Dermis blood vessel endothelial cell (primary cell): ENCODE measurements around the gene PLA2G5. TPM values are rescaled to one million over a fixed set of nuclear protein-coding genes. Genes with fewer than 3 reads are reported as not detected.

ENCODE experiments used
- DNase-seq: peaks from one replicate; pipeline ENCODE4 v3.0.0; 2010
- total RNA-seq: library from RNA; depleted of rRNA; stranded (reverse); fragments of >200 nt; gene quantifications from 2 replicates; pipeline ENCODE4 v1.2.3, GENCODE V29; 2014

The PLA2G5 gene
- total RNA-seq, 1 donor from 2014 or later: not detected

GRCh38 chr1:20070357-20070756 lies 363 bp downstream of the PLA2G5 start:
- DNase-seq: no peak

GRCh38 chr1:20071416-20071815 lies 1.4 kb downstream of the PLA2G5 start:
- DNase-seq: no peak

GRCh38 chr1:20072771-20073170 lies 2.8 kb downstream of the PLA2G5 start:
- no peak for DNase-seq

- no peak for DNase-seq
Observed at GRCh38 chr1:20073256-20073655, 3.3 kb downstream of the PLA2G5 start.

- no peak for DNase-seq
Observed at GRCh38 chr1:20074055-20074724, 4.2 kb downstream of the PLA2G5 start.

- DNase-seq: no peak
Observed at GRCh38 chr1:20074725-20075171, 4.8 kb downstream of the PLA2G5 start.

- DNase-seq: no peak
Observed at GRCh38 chr1:20075345-20075744, 5.4 kb downstream of the PLA2G5 start.

- no peak for DNase-seq
Observed at GRCh38 chr1:20076223-20076622, 6.2 kb downstream of the PLA2G5 start.

GRCh38 chr1:20076710-20077461 lies 6.9 kb downstream of the PLA2G5 start:
- no peak for DNase-seq

GRCh38 chr1:20078171-20078651 lies 8.2 kb downstream of the PLA2G5 start:
- DNase-seq: no peak

- DNase-seq: no peak
Observed at GRCh38 chr1:20078711-20079110, 8.7 kb downstream of the PLA2G5 start.

- DNase-seq: no peak
Observed at GRCh38 chr1:20079661-20080305, 9.8 kb downstream of the PLA2G5 start.

- peak; percentile 33 for DNase-seq
Observed at GRCh38 chr1:20080441-20081352, 10.7 kb downstream of the PLA2G5 start.

GRCh38 chr1:20081353-20081810 lies 11.4 kb downstream of the PLA2G5 start:
- DNase-seq: no peak

GRCh38 chr1:20082772-20083171 lies 12.8 kb downstream of the PLA2G5 start:
- no peak for DNase-seq

GRCh38 chr1:20083178-20083944 lies 13.4 kb downstream of the PLA2G5 start:
- DNase-seq: no peak

- no peak for DNase-seq
Observed at GRCh38 chr1:20086800-20087199, 16.8 kb downstream of the PLA2G5 start.

GRCh38 chr1:20087668-20088067 lies 17.7 kb downstream of the PLA2G5 start:
- DNase-seq: no peak

- no peak for DNase-seq
Observed at GRCh38 chr1:20089328-20090077, 19.5 kb downstream of the PLA2G5 start.

GRCh38 chr1:20090119-20090518 lies 20.1 kb downstream of the PLA2G5 start:
- DNase-seq: no peak

GRCh38 chr1:20090641-20091040 lies 20.6 kb downstream of the PLA2G5 start:
- no peak for DNase-seq
